Iris pigment epithelial cell (primary cell): ENCODE data around the gene HEPN1.
A peak's percentile ranks its signal among the peaks of the same experiment; 100 is the strongest.

Source experiments
- DNase-seq: peaks from one replicate; pipeline ENCODE4 v3.0.0-alpha.2; 2011; ENCODE audit warnings: low read depth

Gene HEPN1

GRCh38 chr11:124884869-124885479 lies 34.1 kb upstream of the HEPN1 start:
- no peak for DNase-seq

GRCh38 chr11:124886476-124886875 lies 32.6 kb upstream of the HEPN1 start:
- DNase-seq, result no peak

GRCh38 chr11:124886978-124887666 lies 31.9 kb upstream of the HEPN1 start:
- DNase-seq, result no peak

GRCh38 chr11:124887667-124888013 lies 31.4 kb upstream of the HEPN1 start:
- DNase-seq, result no peak

- DNase-seq, result no peak
These were observed 29.6 kb upstream of the HEPN1 start for GRCh38 chr11:124889191-124890091.

GRCh38 chr11:124890151-124890550 lies 28.9 kb upstream of the HEPN1 start:
- no peak for DNase-seq

GRCh38 chr11:124890683-124891372 lies 28.2 kb upstream of the HEPN1 start:
- no peak for DNase-seq

- no peak for DNase-seq
These were observed 27.6 kb upstream of the HEPN1 start for GRCh38 chr11:124891373-124891861.

GRCh38 chr11:124892146-124892545 lies 26.9 kb upstream of the HEPN1 start:
- no peak for DNase-seq

- no peak for DNase-seq
These were observed 26.1 kb upstream of the HEPN1 start for GRCh38 chr11:124892750-124893454.

- no peak for DNase-seq
These were observed 25.2 kb upstream of the HEPN1 start for GRCh38 chr11:124893781-124894401.

- no peak for DNase-seq
These were observed 24.2 kb upstream of the HEPN1 start for GRCh38 chr11:124894606-124895430.

- DNase-seq, result no peak
These were observed 23.5 kb upstream of the HEPN1 start for GRCh38 chr11:124895471-124895971.

- DNase-seq, result no peak
These were observed 22.8 kb upstream of the HEPN1 start for GRCh38 chr11:124896071-124896750.

- no peak for DNase-seq
These were observed 22.1 kb upstream of the HEPN1 start for GRCh38 chr11:124896821-124897391.

- peak; percentile 7 for DNase-seq
These were observed 21.3 kb upstream of the HEPN1 start, which contains the start of gene ROBO4 for GRCh38 chr11:124897674-124898262. Gene ROBO4 (minus strand): TSS chr11:124897865. CDS start chr11:124897795, 70 bp downstream.

- peak; percentile 93 for DNase-seq
These were observed 20.8 kb upstream of the HEPN1 start for GRCh38 chr11:124898263-124898680.

- no peak for DNase-seq
These were observed 20.3 kb upstream of the HEPN1 start for GRCh38 chr11:124898711-124899110.
